ENCODE data around the gene MIER3. TPM values are rescaled to one million over a fixed set of nuclear protein-coding genes. Genes with fewer than 3 reads are reported as not detected.

Gene MIER3
- total and polyA plus RNA-seq, 5 donors: 4.3 to 19.8 (median 17.4) TPM

- Histone ChIP-seq H3K27me3 (ENCODE audit: control insufficient read depth, insufficient read depth) (no peaks in the 10 kb centered on the region), H3K4me1 (ENCODE audit: control insufficient read depth, insufficient read depth, low read length) (no peaks in the 10 kb centered on the region), H3K4me3 (ENCODE audit: low read length) (no peak overlapping the region), H3K9me3 (ENCODE audit: control insufficient read depth, low read length) (no peaks in the 10 kb centered on the region), H3K27ac (ENCODE audit: low read length) (no peak overlapping the region)
- no peak for ATAC-seq
- no peak for DNase-seq
- intact Hi-C loops (cut with DNase I): no loop called here
- WGBS: 96% methylated on average over 4 of the region's 4 CpGs
Measured at GRCh38 chr5:56896763-56897162, 55.2 kb downstream of the MIER3 start.

DNA sequence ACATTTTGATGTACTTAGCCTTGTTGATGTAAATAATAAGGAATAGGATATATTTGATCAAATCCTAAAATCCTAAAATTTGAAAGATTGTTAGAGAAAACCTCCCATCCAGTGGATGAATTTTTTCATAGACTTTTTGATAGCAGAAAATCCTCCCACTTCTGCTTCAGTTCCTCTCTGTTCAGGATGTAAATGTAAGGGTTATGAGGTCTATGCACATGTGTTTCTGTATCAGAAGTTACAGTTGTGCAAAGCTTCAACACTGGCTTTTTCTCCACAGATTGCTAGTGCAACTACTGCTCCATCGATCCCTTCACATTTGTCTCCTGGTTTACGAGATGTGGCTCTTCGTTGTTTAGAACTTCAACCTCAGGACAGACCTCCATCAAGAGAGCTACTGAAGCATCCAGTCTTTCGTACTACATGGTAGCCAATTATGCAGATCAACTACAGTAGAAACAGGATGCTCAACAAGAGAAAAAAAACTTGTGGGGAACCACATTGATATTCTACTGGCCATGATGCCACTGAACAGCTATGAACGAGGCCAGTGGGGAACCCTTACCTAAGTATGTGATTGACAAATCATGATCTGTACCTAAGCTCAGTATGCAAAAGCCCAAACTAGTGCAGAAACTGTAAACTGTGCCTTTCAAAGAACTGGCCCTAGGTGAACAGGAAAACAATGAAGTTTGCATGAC is 58.5 kb downstream of the MIER3 start:
- H3K4me1 ChIP-seq (ENCODE audit: control insufficient read depth, insufficient read depth, low read length): no peaks in the 10 kb centered on the region
- H3K9me3 ChIP-seq (ENCODE audit: control insufficient read depth, low read length): no peaks in the 10 kb centered on the region
- DNase-seq (no peak), ATAC-seq (no peak)
- 94% methylated on average over 5 of the region's 5 CpGs for WGBS
- intact Hi-C loops (cut with DNase I): no loop called here
- no peaks in the 10 kb centered on the region for H3K27me3 ChIP-seq (ENCODE audit: control insufficient read depth, insufficient read depth)
- no peak overlapping the region for H3K4me3 ChIP-seq (ENCODE audit: low read length)
- H3K27ac ChIP-seq (ENCODE audit: low read length): no peak overlapping the region

DNA sequence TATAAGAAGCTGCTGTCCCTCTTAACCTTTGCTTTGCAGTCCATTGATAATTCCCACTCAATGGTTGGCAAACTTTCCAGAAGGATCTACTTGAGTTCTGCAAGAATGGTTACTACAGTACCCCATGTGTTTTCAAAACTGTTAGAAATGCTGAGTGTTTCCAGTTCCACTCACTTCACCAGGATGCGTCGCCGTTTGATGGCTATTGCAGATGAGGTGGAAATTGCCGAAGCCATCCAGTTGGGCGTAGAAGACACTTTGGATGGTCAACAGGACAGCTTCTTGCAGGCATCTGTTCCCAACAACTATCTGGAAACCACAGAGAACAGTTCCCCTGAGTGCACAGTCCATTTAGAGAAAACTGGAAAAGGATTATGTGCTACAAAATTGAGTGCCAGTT is 70.4 kb downstream of the MIER3 start:
- DNase-seq: no peak
- no peak for ATAC-seq
- H3K4me3 ChIP-seq (ENCODE audit: low read length): no peak overlapping the region
- WGBS: 95% methylated on average over 5 of the region's 5 CpGs
- H3K4me1 ChIP-seq (ENCODE audit: control insufficient read depth, insufficient read depth, low read length): no peaks in the 10 kb centered on the region
- no peaks in the 10 kb centered on the region for H3K9me3 ChIP-seq (ENCODE audit: control insufficient read depth, low read length)
- intact Hi-C loops (cut with DNase I): no loop called here
- H3K27ac ChIP-seq (ENCODE audit: low read length): no peak overlapping the region
- no peaks in the 10 kb centered on the region for H3K27me3 ChIP-seq (ENCODE audit: control insufficient read depth, insufficient read depth)

GRCh38 chr5:56876327-56876726 is 75.6 kb downstream of the MIER3 start:
- no peak overlapping the region for H3K27ac ChIP-seq (ENCODE audit: low read length)
- no peak for DNase-seq
- WGBS: 85% methylated on average over 3 of the region's 3 CpGs
- intact Hi-C loops (cut with DNase I): no loop called here
- H3K27me3 ChIP-seq (ENCODE audit: control insufficient read depth, insufficient read depth): no peaks in the 10 kb centered on the region
- H3K9me3 ChIP-seq (ENCODE audit: control insufficient read depth, low read length): no peaks in the 10 kb centered on the region
- no peak for ATAC-seq
- H3K4me3 ChIP-seq (ENCODE audit: low read length): no peak overlapping the region
- H3K4me1 ChIP-seq (ENCODE audit: control insufficient read depth, insufficient read depth, low read length): no peaks in the 10 kb centered on the region

- intact Hi-C loops (cut with DNase I): no loop called here
- no peak overlapping the region for H3K27ac ChIP-seq (ENCODE audit: low read length)
- H3K4me3 ChIP-seq (ENCODE audit: low read length): no peak overlapping the region
- no peak for DNase-seq
- no peaks in the 10 kb centered on the region for H3K9me3 ChIP-seq (ENCODE audit: control insufficient read depth, low read length)
- no peak for ATAC-seq
- no peaks in the 10 kb centered on the region for H3K27me3 ChIP-seq (ENCODE audit: control insufficient read depth, insufficient read depth)
- no peaks in the 10 kb centered on the region for H3K4me1 ChIP-seq (ENCODE audit: control insufficient read depth, insufficient read depth, low read length)
- WGBS: 57% methylated on average over 3 of the region's 3 CpGs
Measured at GRCh38 chr5:56873056-56873455, 78.9 kb downstream of the MIER3 start.

DNA sequence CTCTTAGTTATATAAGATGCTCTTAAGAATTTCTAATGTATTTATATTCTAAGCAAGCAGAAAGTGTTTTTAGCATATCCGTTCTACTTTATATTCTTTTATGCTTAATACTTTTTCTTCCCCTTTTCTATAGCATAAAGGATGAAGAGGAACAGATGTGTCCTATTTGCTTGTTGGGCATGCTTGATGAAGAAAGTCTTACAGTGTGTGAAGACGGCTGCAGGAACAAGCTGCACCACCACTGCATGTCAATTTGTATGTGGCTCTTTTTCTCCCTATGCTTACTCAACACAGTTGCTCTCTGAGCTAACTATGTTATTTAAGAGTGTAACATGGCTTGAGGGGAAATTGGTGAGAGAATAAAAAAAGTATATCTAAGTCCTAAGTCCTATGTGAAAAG is 80.1 kb downstream of the MIER3 start:
- Histone ChIP-seq H3K4me1 (ENCODE audit: control insufficient read depth, insufficient read depth, low read length) (no peaks in the 10 kb centered on the region), H3K27ac (ENCODE audit: low read length) (no peak overlapping the region), H3K4me3 (ENCODE audit: low read length) (no peak overlapping the region), H3K9me3 (ENCODE audit: control insufficient read depth, low read length) (no peaks in the 10 kb centered on the region), H3K27me3 (ENCODE audit: control insufficient read depth, insufficient read depth) (no peaks in the 10 kb centered on the region)
- DNase-seq: no peak
- 84% methylated on average over 2 of the region's 2 CpGs for WGBS
- ATAC-seq: no peak
- intact Hi-C loops (cut with DNase I): no loop called here

Other genes starting within 250 kb of the MIER3 start
- 1 to 10 TPM; 5.4 to 9.0 (median 8.4) TPM for gene MAP3K1, start 136.6 kb downstream of the MIER3 start, total RNA-seq
- gene MAP3K1, start 136.6 kb downstream of the MIER3 start, polyA plus RNA-seq: 2.7 TPM
- 10 to 100 TPM; 11.6 to 17.0 (median 14.3) TPM for gene SETD9, start 42.5 kb downstream of the MIER3 start, total RNA-seq
- 8.3 TPM for gene SETD9, start 42.5 kb downstream of the MIER3 start, polyA plus RNA-seq
- 10 to 100 TPM; 54.3 to 70.8 (median 58.8) TPM for gene GPBP1, start 221.9 kb upstream of the MIER3 start, total RNA-seq
- 44.7 TPM for gene GPBP1, start 221.9 kb upstream of the MIER3 start, polyA plus RNA-seq